ENCODE data around the gene RHOG. TPM values are rescaled to one million over a fixed set of nuclear protein-coding genes. Genes with fewer than 3 reads are reported as not detected.

Gene RHOG
- total RNA-seq, 4 donors from 2014 or later: 38.0 to 77.4 (median 46.9) TPM

DNA sequence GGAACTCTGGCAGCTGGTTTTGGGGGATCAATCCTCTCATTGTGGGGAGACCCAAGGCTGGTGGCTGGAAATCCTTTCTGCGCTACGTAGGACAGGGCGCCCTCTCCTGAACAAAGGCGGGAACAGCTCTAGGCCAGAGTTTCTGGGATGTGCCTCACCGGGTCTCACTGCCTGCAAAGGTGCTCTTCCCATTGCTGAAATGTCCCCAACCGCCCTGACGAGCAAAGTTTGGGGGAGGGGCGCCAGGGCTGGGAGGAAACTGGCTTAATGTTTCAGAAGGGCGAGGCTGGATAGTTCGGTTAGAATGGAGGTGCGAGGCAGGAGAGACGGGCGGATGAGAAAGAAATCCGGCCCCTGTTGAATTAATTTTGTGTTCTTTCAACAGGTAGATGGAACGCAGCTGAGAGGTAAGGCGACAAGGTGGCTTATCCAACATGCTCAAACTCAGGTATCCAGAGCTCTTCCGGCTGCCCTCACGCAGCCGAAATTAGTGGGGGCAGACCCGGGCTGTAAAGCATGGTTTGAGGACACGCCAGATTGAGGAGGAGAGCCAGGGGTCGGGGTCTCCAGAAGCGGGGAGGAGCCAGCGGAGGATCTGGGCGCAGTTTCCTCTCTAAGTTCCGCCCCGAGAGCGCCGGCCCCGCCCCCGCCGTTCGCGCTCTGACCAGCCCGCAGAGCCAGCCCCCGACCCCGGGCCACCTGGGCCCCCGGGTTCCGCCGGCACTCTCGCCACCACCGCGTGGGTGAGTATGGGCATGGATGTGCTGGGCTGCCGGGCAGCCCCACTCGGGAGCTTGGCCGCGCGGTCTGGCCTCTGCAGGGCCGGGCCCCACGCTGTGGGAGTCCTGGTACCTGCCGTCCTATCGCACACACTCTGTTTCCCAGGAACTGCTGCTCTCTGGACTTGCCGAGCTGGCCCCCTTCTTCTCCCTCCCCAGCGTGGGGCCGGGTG is 32.6 kb downstream of the RHOG start, which contains the start of gene PGAP2:
Gene PGAP2 (plus strand): TSS at position 652 of the 952 bp plus-strand sequence. CDS start 2,700 bp downstream, outside the sequence.
- no peaks in the 10 kb centered on the region for H3K27me3 ChIP-seq
- intact Hi-C loops (cut with DNase I; ENCODE audit: low total_unique reads) (no loop called here), in situ Hi-C loops (cut with MboI; ENCODE audit: low sequenced_read_pairs in 4 of 4) (no loop called here)
- ATAC-seq (peak; percentile 64 to 74), DNase-seq (peak in 1 of 2 donors; percentile 26)
- H3K4me3 ChIP-seq: peak within 1 kb of the TSS; percentile 63 to 83 (median 70)
- no peaks in the 10 kb centered on the region for H3K36me3 ChIP-seq
- H3K27ac ChIP-seq: peak within 1 kb of the TSS; percentile 10 to 74 (median 59)
- H3K9me3 ChIP-seq: no peaks in the 10 kb centered on the region
- H3K4me1 ChIP-seq: peaks cover 4 to 16% of the 10 kb centered on the region in 2 donors
- peak in 4 of 5 experiments; percentile 37 to 68 (median 44) for TF ChIP-seq CTCF (IDR thresholded peaks at IDR 0.05 in 4 of 5, conservative IDR thresholded peaks at IDR 0.05 in 1 of 5)
- no peak for TF ChIP-seq POLR2A (IDR thresholded peaks at IDR 0.05)

- intact Hi-C loops (cut with DNase I; ENCODE audit: low total_unique reads) (no loop called here), in situ Hi-C loops (cut with MboI; ENCODE audit: low sequenced_read_pairs in 4 of 4) (no loop called here)
- H3K9me3 ChIP-seq: no peaks in the 10 kb centered on the region
- no peak overlapping the region for H3K27ac ChIP-seq
- ATAC-seq (no peak), DNase-seq (no peak)
- TF ChIP-seq CTCF (IDR thresholded peaks at IDR 0.05 in 4 of 5, conservative IDR thresholded peaks at IDR 0.05 in 1 of 5) (no peak), POLR2A (IDR thresholded peaks at IDR 0.05) (no peak)
- H3K36me3 ChIP-seq: no peaks in the 10 kb centered on the region
- peaks cover 0 to 4% of the 10 kb centered on the region in 2 donors for H3K4me1 ChIP-seq
- no peaks in the 10 kb centered on the region for H3K27me3 ChIP-seq
- H3K4me3 ChIP-seq: no peak overlapping the region
These were observed 36.8 kb downstream of the RHOG start for GRCh38 chr11:3803726-3804495.

GRCh38 chr11:3802011-3802790 is 38.6 kb downstream of the RHOG start:
- in situ Hi-C loops (cut with MboI; ENCODE audit: low sequenced_read_pairs in 4 of 4): no loop called here
- H3K9me3 ChIP-seq: no peaks in the 10 kb centered on the region
- intact Hi-C loops (cut with DNase I; ENCODE audit: low total_unique reads): no loop called here
- H3K4me1 ChIP-seq: peaks cover 5% of the 10 kb centered on the region in 2 donors
- no peak for DNase-seq
- H3K36me3 ChIP-seq: no peaks in the 10 kb centered on the region
- no peaks in the 10 kb centered on the region for H3K27me3 ChIP-seq
- no peak overlapping the region for H3K4me3 ChIP-seq
- H3K27ac ChIP-seq: no peak overlapping the region
- no peak for ATAC-seq
- TF ChIP-seq POLR2A (IDR thresholded peaks at IDR 0.05) (no peak), CTCF (IDR thresholded peaks at IDR 0.05 in 4 of 5, conservative IDR thresholded peaks at IDR 0.05 in 1 of 5) (no peak)

DNA sequence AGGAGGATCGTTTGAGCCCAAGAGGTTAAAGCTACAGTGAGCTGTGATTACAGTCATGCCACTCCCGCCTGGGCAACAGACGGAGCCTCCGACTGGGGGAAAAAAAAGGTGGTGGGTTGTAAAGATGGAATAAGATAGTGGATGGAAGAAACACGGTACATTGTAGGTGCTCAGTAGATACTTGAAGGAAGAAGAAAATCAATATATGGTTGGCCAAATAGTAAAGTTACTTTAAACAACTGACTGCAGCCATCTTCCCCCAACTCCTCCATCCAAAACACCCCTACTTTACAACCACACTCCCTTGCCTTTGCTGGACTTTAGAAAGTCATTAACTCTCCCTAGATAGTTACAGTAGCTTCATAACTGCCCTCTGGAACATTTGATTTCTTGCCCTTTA is 40.9 kb downstream of the RHOG start:
- no peak for TF ChIP-seq POLR2A (IDR thresholded peaks at IDR 0.05)
- no peak for TF ChIP-seq CTCF (IDR thresholded peaks at IDR 0.05 in 4 of 5, conservative IDR thresholded peaks at IDR 0.05 in 1 of 5)
- Histone ChIP-seq H3K27me3 (no peaks in the 10 kb centered on the region), H3K9me3 (no peaks in the 10 kb centered on the region), H3K36me3 (no peaks in the 10 kb centered on the region), H3K4me3 (no peak overlapping the region), H3K4me1 (peaks cover 21 to 24% of the 10 kb centered on the region in 2 donors), H3K27ac (no peak overlapping the region)
- intact Hi-C loops (cut with DNase I; ENCODE audit: low total_unique reads) (loop anchor here (10.0 kb wide), 1 partner anchor 185 kb away; no protein-coding TSS in a partner anchor), in situ Hi-C loops (cut with MboI; ENCODE audit: low sequenced_read_pairs in 4 of 4) (no loop called here)
- DNase-seq (no peak), ATAC-seq (no peak)

All from gastrocnemius medialis (tissue), 4 donors.